EH (cell line): Measurements from ENCODE around the gene KLHL13.
"Not testable (repeated sequence)": the region's sequence is repeated elsewhere in the genome, so short reads cannot be mapped to it uniquely, and the experiment has no call there.

Experiments used
- DNase-seq: peaks from one replicate; pipeline ENCODE4 v3.0.0-alpha.2; 2015; ENCODE audit warnings: low read depth

The KLHL13 gene

DNA sequence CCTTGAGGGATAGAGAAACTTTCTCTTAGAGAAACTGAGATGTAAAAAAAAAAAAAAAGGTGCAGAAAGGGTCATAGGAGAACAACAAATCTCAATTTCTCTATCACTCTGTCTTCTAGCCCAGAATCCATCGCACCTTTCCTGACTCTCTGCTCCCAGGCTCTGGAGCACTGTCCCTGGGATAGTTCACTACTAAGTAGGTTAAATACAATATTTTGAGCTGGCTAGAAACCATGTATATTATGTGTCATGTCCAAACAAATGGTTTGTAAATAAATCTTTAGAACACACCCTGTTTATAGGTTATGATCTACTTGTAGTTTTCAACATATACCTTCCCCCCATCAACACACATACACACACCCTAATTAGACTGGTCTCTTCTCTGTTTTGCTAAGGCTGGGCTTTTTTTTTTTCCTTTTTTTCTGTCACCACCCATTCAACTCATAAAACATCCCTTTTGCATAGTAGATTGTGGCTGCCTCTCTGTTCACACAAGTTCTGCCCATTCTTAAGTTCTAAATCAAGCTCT is 124.4 kb downstream of the KLHL13 start:
- DNase-seq = no peak

DNA sequence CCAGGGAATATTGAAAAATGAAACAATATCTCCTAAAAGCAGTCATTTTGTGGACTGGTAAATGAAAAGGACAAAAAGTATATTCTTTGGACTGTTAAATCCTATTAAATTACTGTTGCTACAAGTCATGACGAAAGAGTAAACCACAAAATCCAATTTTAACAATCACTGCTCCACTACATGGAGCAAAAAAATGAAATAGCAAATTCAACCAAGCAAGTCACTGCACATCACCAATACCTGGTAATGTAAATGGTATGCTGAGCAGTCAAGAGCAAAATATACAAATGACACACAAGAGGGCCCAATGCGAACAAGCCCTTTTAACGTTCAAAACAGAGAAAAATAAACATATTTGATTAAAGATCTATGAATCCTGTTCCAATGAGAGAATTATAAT is 126.2 kb downstream of the KLHL13 start:
- DNase-seq = no peak

DNA sequence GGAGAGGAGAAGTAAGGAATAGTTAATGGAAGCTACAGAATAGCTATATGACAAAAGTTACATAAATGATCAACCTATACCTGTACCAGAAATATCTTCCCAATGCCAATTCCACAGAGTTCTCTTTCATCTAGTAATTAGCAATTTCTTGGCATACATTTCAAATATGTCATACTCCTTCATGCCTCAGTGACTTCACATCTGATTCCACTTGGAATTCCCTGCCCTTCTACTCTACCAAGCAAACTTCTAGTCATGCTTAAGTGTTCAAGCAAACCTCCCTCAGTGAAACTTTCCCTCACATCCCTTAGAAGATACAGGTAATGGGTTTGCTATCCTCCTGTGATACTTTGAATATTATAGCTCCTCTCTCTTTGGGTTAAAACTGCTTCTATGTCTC is 127.1 kb downstream of the KLHL13 start:
- DNase-seq = no peak

DNA sequence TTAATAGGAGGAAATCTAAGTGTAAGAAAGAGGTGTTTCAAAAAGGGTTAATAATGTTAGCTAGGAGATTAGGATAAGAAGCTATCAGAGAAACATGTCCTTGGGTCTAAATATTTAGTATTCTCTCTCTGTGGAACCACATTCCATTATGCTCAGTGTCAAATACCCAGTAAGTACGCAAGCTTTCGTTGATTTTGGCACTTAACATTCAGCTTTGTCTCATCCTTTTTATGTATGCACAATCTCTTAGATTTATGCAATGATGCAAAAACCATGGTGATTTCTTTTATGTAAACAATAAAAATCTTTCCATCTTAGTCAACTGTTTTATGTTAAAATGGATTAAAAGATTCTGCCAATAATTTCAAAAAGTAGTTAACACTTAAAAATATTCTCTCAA is 129.2 kb downstream of the KLHL13 start:
- DNase-seq = no peak

DNA sequence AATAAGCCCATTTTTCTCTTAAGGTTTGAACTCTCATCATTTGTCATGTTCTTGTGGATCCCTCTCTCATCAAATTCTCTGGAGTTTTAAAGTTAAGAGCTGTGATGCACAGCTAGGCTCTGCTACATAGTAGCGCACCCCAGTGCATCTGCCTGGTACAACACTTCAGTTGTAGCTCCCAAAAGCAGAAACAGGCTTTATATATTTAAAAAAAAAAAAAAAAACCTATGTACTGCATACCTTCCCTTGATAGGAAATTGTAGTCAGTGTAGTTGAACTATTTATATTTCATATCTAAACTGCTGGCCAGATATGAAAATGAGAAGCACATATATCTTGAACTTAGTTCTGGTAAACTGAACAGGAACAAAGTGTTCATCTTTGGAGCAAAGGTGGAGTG is 131.4 kb downstream of the KLHL13 start:
- no peak for DNase-seq

DNA sequence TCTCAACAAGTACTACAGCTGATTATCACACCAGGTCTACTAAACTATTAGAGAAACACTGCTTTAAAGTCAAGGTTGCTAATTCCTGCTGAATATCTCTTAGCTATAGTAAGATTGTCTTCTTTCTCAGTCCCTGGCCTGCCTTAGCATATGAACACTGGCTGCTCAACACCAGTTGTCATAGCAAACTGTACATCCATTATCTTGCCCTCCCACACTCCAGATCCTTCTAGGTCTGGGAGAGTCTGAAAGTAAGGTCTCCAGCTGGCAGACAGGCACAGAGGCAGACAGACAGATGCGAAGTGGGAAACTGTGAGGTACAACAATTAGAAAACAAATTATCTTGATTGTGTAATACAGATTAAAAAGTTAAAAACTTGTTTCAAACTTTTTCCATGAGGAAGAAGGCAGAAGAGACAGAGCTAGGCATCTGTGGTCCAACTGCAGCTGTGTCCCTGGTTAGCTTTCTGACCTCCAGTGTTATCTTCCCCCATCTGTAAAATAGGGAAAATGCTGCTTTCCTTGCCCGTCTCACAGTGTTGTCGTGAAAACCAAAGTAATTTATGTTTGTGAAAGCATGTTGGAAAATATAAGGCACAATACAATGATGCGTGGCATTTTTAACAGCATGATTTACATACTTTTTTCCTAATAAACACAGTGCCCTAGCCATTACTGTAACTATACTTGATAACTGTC is 133.8 kb downstream of the KLHL13 start:
- no peak for DNase-seq

DNA sequence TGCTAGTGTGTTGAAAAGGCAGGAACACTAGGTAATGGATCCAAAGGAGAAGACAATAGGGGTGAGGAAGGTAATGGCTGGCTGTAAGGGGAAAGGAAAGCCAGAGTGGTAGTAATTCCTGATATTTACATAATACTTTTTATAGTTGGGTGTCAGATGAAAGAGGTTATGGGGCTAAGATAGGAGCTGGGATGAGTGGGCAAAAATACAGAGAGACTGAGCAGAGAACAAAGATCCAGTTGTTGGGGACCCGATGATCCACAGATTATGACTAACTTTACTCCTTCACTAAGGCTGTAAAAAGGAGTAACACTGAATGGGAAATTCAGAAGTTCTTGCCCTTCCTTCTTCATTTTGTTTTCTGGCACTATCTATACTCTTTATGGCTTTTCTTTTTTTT is 138.2 kb downstream of the KLHL13 start:
- no peak for DNase-seq

DNA sequence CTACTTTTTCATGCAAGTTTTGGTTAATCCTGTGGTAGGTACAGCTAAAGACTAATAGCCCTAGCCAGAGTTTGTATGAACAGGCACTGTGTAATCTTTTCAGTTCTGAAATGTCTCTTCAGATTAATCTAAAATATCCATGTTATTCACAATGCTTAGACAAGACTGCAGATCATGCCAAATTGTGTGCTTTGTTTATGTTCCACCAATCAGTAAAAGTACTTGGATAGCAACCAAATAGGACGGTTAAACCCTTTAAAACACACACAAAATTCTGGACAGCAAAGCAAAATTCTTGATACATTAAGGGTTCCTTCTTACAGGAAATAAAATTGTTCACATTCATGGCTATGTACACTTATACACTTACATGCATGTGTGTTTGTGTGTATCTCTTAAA is 139.1 kb downstream of the KLHL13 start:
- no peak for DNase-seq

DNA sequence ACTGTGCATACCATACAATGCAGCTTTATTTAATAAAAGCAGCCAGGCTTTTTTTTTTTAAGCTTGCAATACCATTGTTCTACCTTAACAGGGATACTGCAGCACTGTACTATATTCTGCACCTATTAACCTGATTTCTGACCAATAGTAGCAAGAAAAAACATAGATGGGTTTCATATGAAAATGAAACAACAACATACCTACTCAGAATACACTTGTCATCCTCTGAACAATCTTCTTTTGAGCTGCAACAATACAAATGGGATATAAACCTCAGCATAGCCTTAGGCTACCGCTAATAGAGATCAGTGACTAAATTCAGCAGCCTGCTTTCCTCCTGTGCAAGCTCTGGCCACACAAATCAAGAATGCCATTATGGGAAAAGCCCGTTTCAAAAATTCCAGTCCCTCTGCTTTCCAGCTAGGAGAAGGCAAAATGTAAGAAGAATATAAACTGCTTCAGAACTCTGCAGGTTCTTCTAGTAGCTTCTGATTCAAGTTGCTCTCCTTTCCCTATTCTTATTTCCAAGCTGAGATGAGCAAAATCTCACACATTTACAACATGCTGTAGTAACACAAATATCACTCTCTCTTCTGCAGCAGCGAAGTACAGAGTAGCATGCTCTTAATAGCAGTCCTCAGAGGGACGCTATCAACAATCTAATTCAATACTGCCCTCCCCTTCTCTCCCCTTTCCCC is 143.4 kb downstream of the KLHL13 start:
- no peak for DNase-seq

DNA sequence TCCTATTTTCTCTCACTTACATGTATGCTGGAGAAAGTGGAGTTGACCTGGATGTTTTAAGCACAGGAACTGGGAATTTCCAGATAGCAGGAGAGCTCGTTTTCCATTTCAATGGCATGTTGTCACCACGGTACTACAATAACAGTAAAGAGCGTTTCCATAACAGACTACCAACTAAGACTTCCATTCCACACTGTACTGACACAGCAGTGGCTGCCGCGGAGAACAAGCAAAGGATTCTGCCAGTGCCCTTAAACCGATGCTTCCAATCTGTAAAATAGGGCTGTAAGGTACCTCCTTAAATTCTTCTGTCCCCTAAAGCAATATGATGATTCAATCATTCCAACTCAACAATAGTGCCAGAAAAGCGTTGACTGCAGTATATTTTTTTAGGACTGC is 143.9 kb downstream of the KLHL13 start:
- DNase-seq = no peak

DNA sequence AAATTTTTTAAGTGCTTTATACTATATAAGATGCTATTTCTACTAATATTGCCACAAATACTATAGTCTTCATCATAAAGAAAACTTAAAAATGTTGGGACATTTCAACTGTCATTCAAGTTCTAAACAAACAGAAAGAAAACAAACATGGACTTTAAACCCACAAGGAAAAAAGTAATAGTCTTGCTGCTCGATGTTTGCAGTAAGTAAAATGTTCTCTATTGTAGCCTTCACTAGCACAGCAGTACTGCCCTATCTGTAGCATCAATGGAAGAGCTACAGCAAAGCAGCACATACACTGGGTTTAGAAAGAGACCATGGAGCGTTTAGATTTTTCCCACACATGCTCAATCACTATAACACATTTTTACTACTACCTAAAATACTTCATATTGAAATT is 146.8 kb downstream of the KLHL13 start:
- DNase-seq = no peak

DNA sequence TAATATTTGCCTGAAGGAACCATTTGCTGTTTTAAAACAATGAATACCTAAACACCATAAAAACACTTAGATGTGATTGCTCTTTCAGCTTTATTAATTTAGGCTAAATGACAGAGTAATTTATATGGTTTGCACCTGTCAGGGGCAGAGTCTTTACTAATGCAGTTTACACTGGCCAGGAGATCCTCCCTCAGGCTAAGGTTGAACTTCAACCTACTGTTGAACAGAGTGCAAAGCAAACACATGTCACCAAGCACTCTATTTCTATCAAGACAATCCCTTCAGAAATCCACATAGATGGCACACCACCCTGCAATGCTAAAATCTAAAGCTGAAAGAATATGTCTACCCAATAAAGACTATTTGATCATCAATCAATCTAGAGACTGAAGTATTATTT is 147.3 kb downstream of the KLHL13 start:
- no peak for DNase-seq

DNA sequence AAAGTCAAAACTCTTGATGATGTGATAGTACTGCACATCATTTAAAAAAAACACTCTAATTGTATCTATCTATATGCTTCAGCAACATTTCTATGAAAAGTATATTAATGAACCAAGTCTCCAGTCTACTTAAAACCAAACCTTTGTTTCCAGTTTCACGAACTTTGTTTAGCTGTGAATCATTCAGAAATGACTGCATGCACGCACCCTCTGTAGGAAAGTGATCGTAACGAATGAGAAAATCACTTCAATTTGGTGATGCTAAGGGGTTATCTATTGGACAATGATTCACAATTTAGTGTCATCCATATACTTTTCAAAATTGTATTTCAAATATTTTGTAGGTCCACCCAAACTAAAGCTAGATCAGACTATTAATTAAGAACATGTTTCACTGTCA is 157.6 kb downstream of the KLHL13 start:
- no peak for DNase-seq

DNA sequence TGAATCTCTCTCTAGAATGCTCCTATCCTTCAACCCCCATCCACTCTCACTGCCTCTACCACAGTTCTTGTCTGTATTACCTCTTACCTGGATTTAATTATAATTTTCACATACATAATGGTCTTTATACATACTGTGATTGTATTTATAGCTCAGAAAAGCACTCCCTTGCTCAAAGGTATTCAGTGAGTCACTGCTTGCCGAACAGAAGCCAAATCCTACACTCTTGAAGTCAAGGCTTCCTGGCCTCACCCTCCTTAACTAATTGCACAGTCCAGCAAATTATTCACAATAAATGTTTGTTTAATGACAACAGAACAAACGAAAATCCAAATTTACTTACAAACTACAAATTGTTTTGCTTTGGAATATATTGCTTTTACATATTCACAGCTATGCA is 159.5 kb downstream of the KLHL13 start:
- DNase-seq = no peak

DNA sequence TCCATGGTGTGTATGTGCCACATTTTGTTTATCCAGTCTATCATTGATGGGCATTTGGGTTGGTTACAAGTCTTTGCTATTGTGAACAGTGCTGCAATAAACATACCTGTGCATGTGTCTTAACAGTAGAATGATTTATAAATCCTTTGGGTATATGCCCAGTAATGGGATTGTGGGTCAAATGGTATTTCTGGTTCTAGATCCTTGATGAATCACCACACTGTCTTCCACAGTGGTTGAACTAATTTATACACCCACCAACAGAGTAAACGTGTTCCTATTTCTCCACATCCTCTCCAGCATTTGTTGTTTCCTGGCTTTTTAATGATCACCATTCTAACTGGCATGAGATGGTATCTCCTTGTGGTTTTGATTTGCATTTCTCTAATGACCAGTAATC is 177.3 kb downstream of the KLHL13 start:
- not testable (repeated sequence) for DNase-seq

DNA sequence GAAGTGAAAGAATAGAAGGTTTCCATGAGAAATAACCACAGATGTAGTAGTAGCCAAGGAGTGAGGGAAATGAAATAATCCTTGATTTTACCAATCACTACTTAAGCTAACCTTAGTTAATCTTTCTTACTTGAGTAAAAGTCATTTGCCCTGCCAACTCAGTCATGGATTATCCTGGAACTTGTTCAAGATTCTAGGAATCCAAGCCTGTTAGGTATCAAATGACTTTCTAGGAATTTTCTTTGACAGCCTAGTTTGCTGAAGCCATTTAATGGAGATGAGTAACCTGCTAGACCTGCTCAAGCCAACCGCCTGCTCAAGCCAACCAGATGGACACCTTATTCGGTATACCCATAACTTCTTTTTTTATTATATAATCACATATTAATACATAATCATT is 180.5 kb downstream of the KLHL13 start:
- DNase-seq = no peak

DNA sequence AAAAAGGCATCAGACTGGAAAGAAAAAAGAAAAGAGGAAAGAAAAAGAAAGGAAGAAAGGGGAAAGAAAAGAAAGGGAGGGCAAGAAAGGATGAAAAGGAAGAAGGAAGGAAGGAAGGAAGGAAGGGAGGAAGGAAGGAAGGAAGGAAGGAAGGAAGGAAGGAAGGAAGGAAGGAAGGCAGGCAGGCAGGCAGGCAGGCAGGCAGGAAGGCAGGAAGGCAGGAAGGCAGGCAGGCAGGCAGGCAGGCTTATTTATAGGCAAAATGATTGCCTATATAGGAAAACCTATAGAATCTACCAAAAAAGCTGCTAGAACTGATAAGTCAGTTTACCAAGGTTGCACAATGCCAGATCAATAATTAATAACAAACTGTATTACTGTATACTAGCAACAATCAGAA is 186.5 kb downstream of the KLHL13 start:
- DNase-seq = not testable (repeated sequence)

DNA sequence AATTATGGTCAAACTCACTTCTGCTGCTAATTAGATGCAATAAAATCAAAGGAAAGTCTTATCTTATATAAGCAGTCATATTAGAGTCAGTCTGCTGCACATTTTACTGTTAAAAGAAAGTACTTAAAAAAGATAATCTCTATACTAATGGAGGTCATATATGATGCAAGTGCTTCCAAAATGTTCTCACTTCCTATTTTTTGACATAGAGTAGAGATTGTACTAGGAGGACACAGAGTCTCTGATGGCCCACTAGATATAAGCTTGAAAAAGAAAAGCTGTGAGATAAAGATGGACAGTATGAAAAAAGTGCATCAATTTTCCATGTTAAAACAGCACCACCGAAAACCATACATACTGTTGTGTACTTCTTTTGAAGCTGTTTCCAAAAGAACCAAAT is 196.9 kb downstream of the KLHL13 start:
- DNase-seq = no peak

DNA sequence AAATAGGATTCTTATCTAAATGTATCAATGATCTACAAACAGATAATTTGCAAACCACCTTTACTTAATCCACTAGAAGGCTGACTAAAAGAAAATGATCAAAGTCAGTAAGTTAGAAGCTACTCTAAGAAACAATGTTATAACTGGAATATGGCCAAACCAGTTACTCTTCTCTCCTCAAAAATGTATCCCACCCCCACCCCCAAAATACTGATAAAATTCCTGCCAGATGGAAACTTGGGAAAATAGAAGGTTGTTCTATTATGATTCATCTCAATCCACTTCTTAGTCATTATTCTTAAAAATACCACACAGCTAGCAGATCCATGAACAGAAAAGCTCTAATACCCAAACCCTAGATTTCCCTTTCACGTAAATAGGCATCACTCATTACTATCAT is 206.4 kb downstream of the KLHL13 start:
- DNase-seq = no peak

DNA sequence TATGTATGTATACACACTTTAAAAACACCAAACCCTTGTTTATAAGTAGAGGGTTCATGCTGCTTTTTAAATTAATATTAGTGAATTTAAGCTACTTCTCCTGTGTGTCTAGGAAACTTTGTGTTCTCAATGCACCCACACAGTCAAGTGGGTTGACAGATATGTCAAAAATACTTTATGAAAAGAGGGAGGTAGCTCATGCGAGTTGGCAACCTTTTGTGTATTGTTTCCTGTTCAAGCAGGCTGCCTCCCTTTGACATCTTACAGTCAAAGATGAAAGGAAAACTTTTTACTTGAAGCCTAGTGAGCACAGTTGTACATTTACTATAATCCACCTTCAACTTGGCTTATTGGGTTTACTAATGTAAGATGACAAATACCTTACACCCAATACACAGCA is 218.4 kb downstream of the KLHL13 start:
- no peak for DNase-seq

DNA sequence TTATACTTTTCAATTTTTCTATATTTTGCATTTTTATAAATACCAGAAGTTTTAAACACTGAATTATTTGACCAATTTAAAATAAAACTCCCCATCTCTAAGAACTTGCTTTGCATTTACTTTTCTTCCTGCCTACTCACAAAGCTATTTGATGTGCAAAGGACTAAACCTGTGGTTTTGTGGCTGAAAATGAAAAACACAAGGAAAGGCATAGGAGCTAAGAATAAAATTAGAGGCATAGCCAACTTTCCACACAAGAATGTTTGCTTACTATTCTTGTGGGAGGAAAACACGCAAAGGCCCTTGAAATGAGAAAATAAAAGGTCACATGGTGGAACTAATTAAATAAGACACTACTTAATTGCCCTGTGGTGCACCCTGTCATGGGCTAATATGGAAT is 221.2 kb downstream of the KLHL13 start:
- DNase-seq = no peak

DNA sequence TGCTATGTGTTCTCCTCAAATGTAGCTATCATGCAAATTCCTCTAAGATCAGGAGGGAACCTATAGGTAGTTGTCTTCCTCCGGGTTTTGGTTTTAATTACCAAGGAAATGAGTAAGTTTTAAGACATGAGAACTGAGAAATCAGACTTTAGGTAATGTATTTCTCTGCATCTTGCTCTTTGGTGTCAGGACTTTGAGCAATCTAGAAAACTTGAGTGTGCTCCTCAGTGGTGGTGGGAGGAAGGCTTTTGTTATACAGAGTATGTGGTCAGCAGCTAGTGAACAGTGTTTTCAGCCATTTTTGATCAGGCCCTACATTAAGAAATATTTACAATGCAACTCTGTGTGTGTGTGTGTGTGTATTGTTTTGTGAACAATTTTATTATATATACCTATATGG is 224.1 kb downstream of the KLHL13 start:
- DNase-seq = no peak

DNA sequence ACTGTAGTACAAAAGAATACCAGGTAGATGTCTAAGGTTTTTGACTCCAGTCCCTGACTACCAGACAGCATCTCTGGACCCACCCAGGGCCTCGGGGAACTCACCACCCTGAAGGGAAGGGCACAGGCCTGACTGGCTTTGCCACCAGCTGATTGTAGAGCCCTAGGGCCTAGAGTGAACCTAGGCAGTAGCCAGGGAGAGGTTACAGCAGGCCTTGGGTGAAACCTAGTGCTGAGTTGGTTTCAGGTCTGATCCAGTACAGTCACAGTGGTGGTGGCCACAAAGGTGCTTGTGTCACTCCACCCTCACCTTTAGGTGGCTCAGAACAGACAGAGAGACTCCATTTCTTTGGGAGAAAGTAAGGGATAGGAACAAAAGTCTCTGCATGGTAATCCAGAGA is 244.8 kb downstream of the KLHL13 start:
- no peak for DNase-seq

DNA sequence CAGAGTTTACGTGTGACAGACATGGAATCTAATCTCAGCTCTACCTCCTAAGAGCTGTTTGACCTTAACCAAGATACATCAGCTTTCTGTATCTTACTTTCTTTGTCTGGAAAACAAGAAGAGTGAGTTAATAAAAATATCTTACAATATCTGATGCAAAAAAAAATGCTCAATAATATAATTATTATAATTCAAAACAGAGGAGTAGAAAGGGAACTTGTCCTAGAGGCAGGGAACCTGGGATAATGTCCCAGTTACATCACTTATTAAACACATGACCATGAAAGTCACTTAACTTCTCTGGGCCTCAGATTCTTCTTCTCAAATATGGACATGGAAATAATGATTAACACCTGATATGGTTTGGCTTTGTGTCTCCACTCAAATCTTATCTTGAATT is 256.1 kb downstream of the KLHL13 start:
- DNase-seq = no peak
